WTC11 (cell line): ENCODE measurements around the gene GALNT15.

Experiments
- GABPB1 ChIP-seq: sonication (generic); formaldehyde crosslinking; IDR thresholded peaks from 2 replicates; pipeline ENCODE4 v1.8.1; 2023; ENCODE audit warnings: mild to moderate bottlenecking, missing genetic modification reagents
- IRF2 ChIP-seq: sonication (generic); formaldehyde crosslinking; IDR thresholded peaks from 2 replicates; pipeline ENCODE4 v1.8.0; 2022; ENCODE audit warnings: low read depth, missing genetic modification reagents, borderline replicate concordance
- RELA ChIP-seq: sonication (generic); formaldehyde crosslinking; IDR thresholded peaks from 2 replicates; pipeline ENCODE4 v1.8.1; 2022; ENCODE audit warnings: missing genetic modification reagents, mild to moderate bottlenecking, borderline replicate concordance
- ZNF121 ChIP-seq: sonication (generic); formaldehyde crosslinking; IDR thresholded peaks from 2 replicates; pipeline ENCODE4 v1.8.0; 2023; ENCODE audit warnings: missing genetic modification reagents
- ZNF317 ChIP-seq: sonication (generic); formaldehyde crosslinking; IDR thresholded peaks from 2 replicates; pipeline ENCODE4 v1.8.1; 2023; ENCODE audit warnings: low read depth, mild to moderate bottlenecking, moderate library complexity, missing genetic modification reagents, borderline replicate concordance
- TF ChIP-seq, protein P1 (sequence below): sonication (generic); formaldehyde crosslinking; conservative IDR thresholded peaks from 2 replicates; pipeline ENCODE4 v1.8.1; 2023; ENCODE audit warnings: mild to moderate bottlenecking, low read depth, missing genetic modification reagents, moderate library complexity
- TF ChIP-seq, protein P2 (sequence below): sonication (generic); formaldehyde crosslinking; IDR thresholded peaks from 2 replicates; pipeline ENCODE4 v1.8.1; 2023; ENCODE audit warnings: mild to moderate bottlenecking, missing genetic modification reagents, borderline replicate concordance
- TF ChIP-seq, protein P3 (sequence below): fragments of 200-600 bp; IDR thresholded peaks from 2 replicates; pipeline ENCODE4 v1.8.0; 2022; ENCODE audit warnings: antibody characterized with exemption
- TF ChIP-seq, protein P4 (sequence below): sonication (generic); formaldehyde crosslinking; conservative IDR thresholded peaks from 2 replicates; pipeline ENCODE4 v1.8.1; 2022; ENCODE audit warnings: mild to moderate bottlenecking, missing genetic modification reagents
- TF ChIP-seq, protein P5 (sequence below): sonication (generic); formaldehyde crosslinking; IDR thresholded peaks from 2 replicates; pipeline ENCODE4 v1.8.1; 2023; ENCODE audit warnings: mild to moderate bottlenecking, moderate library complexity, missing genetic modification reagents
- TF ChIP-seq, protein P6 (sequence below): sonication (generic); formaldehyde crosslinking; IDR thresholded peaks from 2 replicates; pipeline ENCODE4 v1.8.1; 2022; ENCODE audit warnings: mild to moderate bottlenecking, missing genetic modification reagents, moderate library complexity, borderline replicate concordance

DNA sequence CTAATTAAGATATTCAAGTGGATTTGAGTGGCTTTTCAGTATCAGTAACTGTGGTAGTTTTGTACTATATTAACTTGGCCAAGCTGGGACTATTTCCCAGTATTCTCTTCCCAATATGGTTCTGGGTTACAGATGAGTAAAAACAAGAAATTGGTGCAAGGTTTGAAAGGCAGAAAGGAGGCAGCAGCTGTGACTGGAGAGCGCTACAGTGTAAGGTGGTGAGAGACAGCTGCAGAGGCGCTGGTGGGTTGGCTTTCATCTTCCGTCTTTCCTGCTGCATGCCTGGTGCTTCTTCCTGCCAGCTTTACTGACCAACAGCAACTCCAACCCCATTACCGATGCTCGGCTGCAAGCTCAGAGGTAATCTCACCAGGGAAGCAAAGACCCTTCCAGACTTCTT is 80.4 kb downstream of the GALNT15 start:
- TF ChIP-seq ZNF121 (CRISPR knock-in tag) = no peak
- TF ChIP-seq ZNF317 (CRISPR knock-in tag) = no peak
- TF ChIP-seq GABPB1 (CRISPR knock-in tag) = no peak
- TF ChIP-seq, protein P1, sequence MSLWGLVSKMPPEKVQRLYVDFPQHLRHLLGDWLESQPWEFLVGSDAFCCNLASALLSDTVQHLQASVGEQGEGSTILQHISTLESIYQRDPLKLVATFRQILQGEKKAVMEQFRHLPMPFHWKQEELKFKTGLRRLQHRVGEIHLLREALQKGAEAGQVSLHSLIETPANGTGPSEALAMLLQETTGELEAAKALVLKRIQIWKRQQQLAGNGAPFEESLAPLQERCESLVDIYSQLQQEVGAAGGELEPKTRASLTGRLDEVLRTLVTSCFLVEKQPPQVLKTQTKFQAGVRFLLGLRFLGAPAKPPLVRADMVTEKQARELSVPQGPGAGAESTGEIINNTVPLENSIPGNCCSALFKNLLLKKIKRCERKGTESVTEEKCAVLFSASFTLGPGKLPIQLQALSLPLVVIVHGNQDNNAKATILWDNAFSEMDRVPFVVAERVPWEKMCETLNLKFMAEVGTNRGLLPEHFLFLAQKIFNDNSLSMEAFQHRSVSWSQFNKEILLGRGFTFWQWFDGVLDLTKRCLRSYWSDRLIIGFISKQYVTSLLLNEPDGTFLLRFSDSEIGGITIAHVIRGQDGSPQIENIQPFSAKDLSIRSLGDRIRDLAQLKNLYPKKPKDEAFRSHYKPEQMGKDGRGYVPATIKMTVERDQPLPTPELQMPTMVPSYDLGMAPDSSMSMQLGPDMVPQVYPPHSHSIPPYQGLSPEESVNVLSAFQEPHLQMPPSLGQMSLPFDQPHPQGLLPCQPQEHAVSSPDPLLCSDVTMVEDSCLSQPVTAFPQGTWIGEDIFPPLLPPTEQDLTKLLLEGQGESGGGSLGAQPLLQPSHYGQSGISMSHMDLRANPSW (CRISPR knock-in tag) = no peak
- TF ChIP-seq, protein P2, sequence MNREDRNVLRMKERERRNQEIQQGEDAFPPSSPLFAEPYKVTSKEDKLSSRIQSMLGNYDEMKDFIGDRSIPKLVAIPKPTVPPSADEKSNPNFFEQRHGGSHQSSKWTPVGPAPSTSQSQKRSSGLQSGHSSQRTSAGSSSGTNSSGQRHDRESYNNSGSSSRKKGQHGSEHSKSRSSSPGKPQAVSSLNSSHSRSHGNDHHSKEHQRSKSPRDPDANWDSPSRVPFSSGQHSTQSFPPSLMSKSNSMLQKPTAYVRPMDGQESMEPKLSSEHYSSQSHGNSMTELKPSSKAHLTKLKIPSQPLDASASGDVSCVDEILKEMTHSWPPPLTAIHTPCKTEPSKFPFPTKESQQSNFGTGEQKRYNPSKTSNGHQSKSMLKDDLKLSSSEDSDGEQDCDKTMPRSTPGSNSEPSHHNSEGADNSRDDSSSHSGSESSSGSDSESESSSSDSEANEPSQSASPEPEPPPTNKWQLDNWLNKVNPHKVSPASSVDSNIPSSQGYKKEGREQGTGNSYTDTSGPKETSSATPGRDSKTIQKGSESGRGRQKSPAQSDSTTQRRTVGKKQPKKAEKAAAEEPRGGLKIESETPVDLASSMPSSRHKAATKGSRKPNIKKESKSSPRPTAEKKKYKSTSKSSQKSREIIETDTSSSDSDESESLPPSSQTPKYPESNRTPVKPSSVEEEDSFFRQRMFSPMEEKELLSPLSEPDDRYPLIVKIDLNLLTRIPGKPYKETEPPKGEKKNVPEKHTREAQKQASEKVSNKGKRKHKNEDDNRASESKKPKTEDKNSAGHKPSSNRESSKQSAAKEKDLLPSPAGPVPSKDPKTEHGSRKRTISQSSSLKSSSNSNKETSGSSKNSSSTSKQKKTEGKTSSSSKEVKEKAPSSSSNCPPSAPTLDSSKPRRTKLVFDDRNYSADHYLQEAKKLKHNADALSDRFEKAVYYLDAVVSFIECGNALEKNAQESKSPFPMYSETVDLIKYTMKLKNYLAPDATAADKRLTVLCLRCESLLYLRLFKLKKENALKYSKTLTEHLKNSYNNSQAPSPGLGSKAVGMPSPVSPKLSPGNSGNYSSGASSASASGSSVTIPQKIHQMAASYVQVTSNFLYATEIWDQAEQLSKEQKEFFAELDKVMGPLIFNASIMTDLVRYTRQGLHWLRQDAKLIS (CRISPR knock-in tag) = no peak
- TF ChIP-seq, protein P3, sequence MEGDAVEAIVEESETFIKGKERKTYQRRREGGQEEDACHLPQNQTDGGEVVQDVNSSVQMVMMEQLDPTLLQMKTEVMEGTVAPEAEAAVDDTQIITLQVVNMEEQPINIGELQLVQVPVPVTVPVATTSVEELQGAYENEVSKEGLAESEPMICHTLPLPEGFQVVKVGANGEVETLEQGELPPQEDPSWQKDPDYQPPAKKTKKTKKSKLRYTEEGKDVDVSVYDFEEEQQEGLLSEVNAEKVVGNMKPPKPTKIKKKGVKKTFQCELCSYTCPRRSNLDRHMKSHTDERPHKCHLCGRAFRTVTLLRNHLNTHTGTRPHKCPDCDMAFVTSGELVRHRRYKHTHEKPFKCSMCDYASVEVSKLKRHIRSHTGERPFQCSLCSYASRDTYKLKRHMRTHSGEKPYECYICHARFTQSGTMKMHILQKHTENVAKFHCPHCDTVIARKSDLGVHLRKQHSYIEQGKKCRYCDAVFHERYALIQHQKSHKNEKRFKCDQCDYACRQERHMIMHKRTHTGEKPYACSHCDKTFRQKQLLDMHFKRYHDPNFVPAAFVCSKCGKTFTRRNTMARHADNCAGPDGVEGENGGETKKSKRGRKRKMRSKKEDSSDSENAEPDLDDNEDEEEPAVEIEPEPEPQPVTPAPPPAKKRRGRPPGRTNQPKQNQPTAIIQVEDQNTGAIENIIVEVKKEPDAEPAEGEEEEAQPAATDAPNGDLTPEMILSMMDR = no peak
- TF ChIP-seq RELA (CRISPR knock-in tag) = no peak
- TF ChIP-seq IRF2 (CRISPR knock-in tag) = no peak
- TF ChIP-seq, protein P4, sequence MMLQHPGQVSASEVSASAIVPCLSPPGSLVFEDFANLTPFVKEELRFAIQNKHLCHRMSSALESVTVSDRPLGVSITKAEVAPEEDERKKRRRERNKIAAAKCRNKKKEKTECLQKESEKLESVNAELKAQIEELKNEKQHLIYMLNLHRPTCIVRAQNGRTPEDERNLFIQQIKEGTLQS (CRISPR knock-in tag) = no peak
- TF ChIP-seq, protein P5, sequence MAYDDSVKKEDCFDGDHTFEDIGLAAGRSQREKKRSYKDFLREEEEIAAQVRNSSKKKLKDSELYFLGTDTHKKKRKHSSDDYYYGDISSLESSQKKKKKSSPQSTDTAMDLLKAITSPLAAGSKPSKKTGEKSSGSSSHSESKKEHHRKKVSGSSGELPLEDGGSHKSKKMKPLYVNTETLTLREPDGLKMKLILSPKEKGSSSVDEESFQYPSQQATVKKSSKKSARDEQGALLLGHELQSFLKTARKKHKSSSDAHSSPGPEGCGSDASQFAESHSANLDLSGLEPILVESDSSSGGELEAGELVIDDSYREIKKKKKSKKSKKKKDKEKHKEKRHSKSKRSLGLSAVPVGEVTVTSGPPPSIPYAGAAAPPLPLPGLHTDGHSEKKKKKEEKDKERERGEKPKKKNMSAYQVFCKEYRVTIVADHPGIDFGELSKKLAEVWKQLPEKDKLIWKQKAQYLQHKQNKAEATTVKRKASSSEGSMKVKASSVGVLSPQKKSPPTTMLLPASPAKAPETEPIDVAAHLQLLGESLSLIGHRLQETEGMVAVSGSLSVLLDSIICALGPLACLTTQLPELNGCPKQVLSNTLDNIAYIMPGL = no peak
- TF ChIP-seq, protein P6, sequence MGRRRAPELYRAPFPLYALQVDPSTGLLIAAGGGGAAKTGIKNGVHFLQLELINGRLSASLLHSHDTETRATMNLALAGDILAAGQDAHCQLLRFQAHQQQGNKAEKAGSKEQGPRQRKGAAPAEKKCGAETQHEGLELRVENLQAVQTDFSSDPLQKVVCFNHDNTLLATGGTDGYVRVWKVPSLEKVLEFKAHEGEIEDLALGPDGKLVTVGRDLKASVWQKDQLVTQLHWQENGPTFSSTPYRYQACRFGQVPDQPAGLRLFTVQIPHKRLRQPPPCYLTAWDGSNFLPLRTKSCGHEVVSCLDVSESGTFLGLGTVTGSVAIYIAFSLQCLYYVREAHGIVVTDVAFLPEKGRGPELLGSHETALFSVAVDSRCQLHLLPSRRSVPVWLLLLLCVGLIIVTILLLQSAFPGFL (CRISPR knock-in tag) = no peak
